Body of pancreas (tissue), 4 donors: ENCODE results near the gene ETV3. TPM values are rescaled to one million over a fixed set of nuclear protein-coding genes. Genes with fewer than 3 reads are reported as not detected.

ENCODE experiments used
- ATAC-seq: fragments of 150-250 bp; one replicate; pipeline ENCODE4 v1.9.1; 2016
- DNase-seq, 4 donors: peaks; one replicate each; pipeline ENCODE4 v3.0.0-alpha.2; 2019
- H3K27ac ChIP-seq, 4 donors: fragments of 200-600 bp; sonication (generic); 1 replicate in 3 of 4; 2 replicates in 1 of 4; pipeline versions ENCODE4 v1.5.1 to v1.6.1; 2016 to 2019; ENCODE audit warnings: mild to moderate bottlenecking in 1 of 4, mixed read lengths in 1 of 4, moderate library complexity in 1 of 4
- H3K27me3 ChIP-seq, 2 donors: fragments of 200-600 bp; sonication (generic); one replicate each; pipeline ENCODE4 v1.6.0; 2016; ENCODE audit warnings: mild to moderate bottlenecking in 1 of 2
- H3K36me3 ChIP-seq, 2 donors: fragments of 200-600 bp; sonication (generic); replicated peaks in 1 of 2; 2 replicates each; pipeline ENCODE4 v1.5.1; 2016; ENCODE audit warnings: low read depth in 2 of 2; ENCODE audit not compliant: insufficient read depth in 1 of 2
- H3K4me1 ChIP-seq: fragments of 200-600 bp; sonication (generic); one replicate; pipeline ENCODE4 v1.6.0; 2016
- H3K4me3 ChIP-seq, 2 donors: fragments of 200-600 bp; sonication (generic); 1 replicate in 1 of 2; 2 replicates in 1 of 2; pipeline ENCODE4 v1.5.1; 2016 to 2019
- H3K9me3 ChIP-seq, 3 donors: fragments of 200-600 bp; sonication (generic); 1 replicate in 2 of 3; 2 replicates in 1 of 3; pipeline ENCODE4 v1.5.1; 2016
- CTCF ChIP-seq, 7 experiments: fragments of 450-650 bp in 4 of 7; fragments of 200-600 bp in 3 of 7; sonication (generic) in 3 of 7; IDR thresholded peaks; one replicate each; pipeline ENCODE4 v1.5.1; 2016 to 2019; ENCODE audit warnings: antibody characterized with exemption in 7 of 7
- POLR2A ChIP-seq, 3 donors: fragments of 450-650 bp; IDR thresholded peaks; one replicate each; pipeline ENCODE4 v1.6.1; 2016; ENCODE audit warnings: antibody characterized with exemption in 3 of 3, mild to moderate bottlenecking in 2 of 3
- WGBS, 2 donors: methylation state at CpG; one replicate each; pipeline ENCODE4 v1.1.5; 2017; 5-methylcytosine and 5-hydroxymethylcytosine counted together
- intact Hi-C: fragments of 100-400 bp; cut with DNase I; formaldehyde crosslinking; loops from one replicate; pipeline ENCODE4 v1.15.1; 2023
- total RNA-seq, 2 donors: library from RNA; depleted of rRNA; stranded (reverse); fragments of >200 nt; gene quantifications; one replicate each; pipeline ENCODE4 v1.1.0, GENCODE V29; 2016

Gene ETV3
- total RNA-seq, 2 donors from 2014 or later: 5.6 to 11.4 TPM

- Histone ChIP-seq H3K4me1 (peaks cover 26% of the 10 kb centered on the region), H3K36me3 (peaks cover 0 to 21% of the 10 kb centered on the region in 2 donors), H3K27me3 (no peaks in the 10 kb centered on the region), H3K4me3 (no peak overlapping the region), H3K9me3 (no peaks in the 10 kb centered on the region), H3K27ac (no peak overlapping the region)
- intact Hi-C loops: no loop called here
- 45 to 48% methylated on average over 4 of the region's 4 CpGs for WGBS, 2 donors
- ATAC-seq: no peak
- TF ChIP-seq CTCF (IDR thresholded peaks at IDR 0.05): no peak
- TF ChIP-seq POLR2A (IDR thresholded peaks at IDR 0.05): no peak
- DNase-seq: no peak
Observed at GRCh38 chr1:157136133-157136532, 2.1 kb downstream of the ETV3 start.

DNA sequence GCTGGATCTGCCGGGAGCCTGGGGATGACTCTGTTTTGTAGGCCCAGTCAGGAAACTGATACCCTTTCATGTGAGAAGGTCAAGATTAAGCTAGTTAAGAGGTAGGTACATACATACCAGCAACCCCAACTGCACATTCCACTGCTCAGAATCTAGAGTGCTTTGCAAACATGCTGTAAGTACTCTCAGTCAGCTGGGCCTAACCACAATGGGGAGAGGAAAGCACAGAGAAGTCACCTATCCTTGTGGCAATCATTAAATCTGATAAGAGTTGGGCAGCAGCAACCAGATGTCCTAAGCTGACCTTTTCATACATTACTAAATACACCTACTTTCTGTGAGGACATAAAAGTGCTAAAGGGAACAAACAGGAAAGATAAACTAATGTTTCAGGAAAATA is 2.5 kb downstream of the ETV3 start:
- ATAC-seq: no peak
- Histone ChIP-seq H3K27me3 (no peaks in the 10 kb centered on the region), H3K4me3 (no peak overlapping the region), H3K4me1 (peaks cover 26% of the 10 kb centered on the region), H3K9me3 (no peaks in the 10 kb centered on the region), H3K36me3 (peaks cover 0 to 21% of the 10 kb centered on the region in 2 donors), H3K27ac (no peak overlapping the region)
- intact Hi-C loops: no loop called here
- DNase-seq: no peak
- no peak for TF ChIP-seq POLR2A (IDR thresholded peaks at IDR 0.05)
- TF ChIP-seq CTCF (IDR thresholded peaks at IDR 0.05): no peak
- WGBS, 2 donors: 45 to 60% methylated on average over 1 of the region's 1 CpG

DNA sequence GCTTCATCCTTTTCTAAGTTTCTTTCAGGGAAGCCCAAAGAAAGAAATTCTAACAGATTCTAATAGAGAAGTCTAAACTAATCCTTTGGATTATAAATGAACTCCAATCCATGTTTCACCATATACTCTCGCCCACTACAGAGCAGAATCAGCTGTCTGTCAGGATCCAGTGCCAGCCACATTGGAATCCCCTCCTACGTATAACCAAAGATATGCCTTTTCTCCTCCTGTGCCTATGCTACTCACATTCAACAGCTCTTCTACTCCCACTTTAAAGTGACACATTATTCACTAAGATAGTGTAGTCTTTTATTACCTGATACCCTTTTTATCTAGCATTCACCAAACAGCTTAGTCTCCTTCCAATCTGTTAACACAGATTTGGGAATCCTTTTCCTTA is 3.1 kb downstream of the ETV3 start:
- no peak overlapping the region for H3K27ac ChIP-seq
- intact Hi-C loops: no loop called here
- H3K27me3 ChIP-seq: no peaks in the 10 kb centered on the region
- ATAC-seq: no peak
- no peak overlapping the region for H3K4me3 ChIP-seq
- H3K4me1 ChIP-seq: peaks cover 26% of the 10 kb centered on the region
- TF ChIP-seq POLR2A (IDR thresholded peaks at IDR 0.05) (no peak), CTCF (IDR thresholded peaks at IDR 0.05) (no peak)
- no peak for DNase-seq
- 93 to 94% methylated on average over 2 of the region's 2 CpGs for WGBS, 2 donors
- H3K36me3 ChIP-seq: peaks cover 0 to 23% of the 10 kb centered on the region in 2 donors
- H3K9me3 ChIP-seq: no peaks in the 10 kb centered on the region

DNA sequence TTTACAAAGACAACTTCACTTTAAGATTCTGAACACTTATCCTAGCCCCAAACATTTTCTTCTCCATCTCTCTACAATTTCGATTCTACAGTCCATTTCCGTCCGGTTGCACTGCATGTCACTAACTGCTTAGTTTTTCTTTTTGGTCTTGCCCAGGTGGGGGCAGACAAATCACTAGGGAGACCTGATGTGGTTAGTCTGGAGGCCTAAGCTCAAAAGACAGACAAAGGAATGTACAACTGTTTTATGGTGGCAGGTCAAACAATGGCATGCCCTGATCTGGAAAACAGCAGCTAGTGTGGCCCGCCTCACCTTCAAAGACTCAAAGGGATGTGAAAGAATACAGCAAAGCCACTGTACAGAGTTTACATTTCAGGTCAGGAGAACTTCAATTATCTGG is 3.8 kb downstream of the ETV3 start:
- WGBS, 2 donors: 94 to 99% methylated on average over 4 of the region's 4 CpGs
- peaks cover 0 to 24% of the 10 kb centered on the region in 2 donors for H3K36me3 ChIP-seq
- no peak overlapping the region for H3K27ac ChIP-seq
- no peak for DNase-seq
- H3K4me1 ChIP-seq: peaks cover 26% of the 10 kb centered on the region
- no peak for ATAC-seq
- no peaks in the 10 kb centered on the region for H3K9me3 ChIP-seq
- TF ChIP-seq CTCF (IDR thresholded peaks at IDR 0.05) (no peak), POLR2A (IDR thresholded peaks at IDR 0.05) (no peak)
- intact Hi-C loops: no loop called here
- H3K4me3 ChIP-seq: no peak overlapping the region
- no peaks in the 10 kb centered on the region for H3K27me3 ChIP-seq

- Histone ChIP-seq H3K4me1 (peaks cover 18% of the 10 kb centered on the region), H3K36me3 (peaks cover 0 to 24% of the 10 kb centered on the region in 2 donors), H3K27ac (no peak overlapping the region), H3K9me3 (no peaks in the 10 kb centered on the region), H3K27me3 (no peaks in the 10 kb centered on the region), H3K4me3 (no peak overlapping the region)
- ATAC-seq: no peak
- intact Hi-C loops: no loop called here
- no peak for DNase-seq
- TF ChIP-seq POLR2A (IDR thresholded peaks at IDR 0.05): no peak
- no peak for TF ChIP-seq CTCF (IDR thresholded peaks at IDR 0.05)
- WGBS, 2 donors: 65 to 66% methylated on average over 2 of the region's 2 CpGs
Observed at GRCh38 chr1:157133426-157133825, 4.8 kb downstream of the ETV3 start.
